Body of pancreas (tissue), 4 donors: ENCODE measurements around the gene CYP4F8.

Experiments
- POLR2A ChIP-seq, 3 donors: fragments of 450-650 bp; IDR thresholded peaks; one replicate each; pipeline ENCODE4 v1.6.1; 2016; ENCODE audit warnings: antibody characterized with exemption in 3 of 3, mild to moderate bottlenecking in 2 of 3
- TF ChIP-seq, protein P1 (sequence below), 7 experiments: fragments of 450-650 bp in 4 of 7; fragments of 200-600 bp in 3 of 7; sonication (generic) in 3 of 7; IDR thresholded peaks; one replicate each; pipeline ENCODE4 v1.5.1; 2016 to 2019; ENCODE audit warnings: antibody characterized with exemption in 7 of 7

DNA sequence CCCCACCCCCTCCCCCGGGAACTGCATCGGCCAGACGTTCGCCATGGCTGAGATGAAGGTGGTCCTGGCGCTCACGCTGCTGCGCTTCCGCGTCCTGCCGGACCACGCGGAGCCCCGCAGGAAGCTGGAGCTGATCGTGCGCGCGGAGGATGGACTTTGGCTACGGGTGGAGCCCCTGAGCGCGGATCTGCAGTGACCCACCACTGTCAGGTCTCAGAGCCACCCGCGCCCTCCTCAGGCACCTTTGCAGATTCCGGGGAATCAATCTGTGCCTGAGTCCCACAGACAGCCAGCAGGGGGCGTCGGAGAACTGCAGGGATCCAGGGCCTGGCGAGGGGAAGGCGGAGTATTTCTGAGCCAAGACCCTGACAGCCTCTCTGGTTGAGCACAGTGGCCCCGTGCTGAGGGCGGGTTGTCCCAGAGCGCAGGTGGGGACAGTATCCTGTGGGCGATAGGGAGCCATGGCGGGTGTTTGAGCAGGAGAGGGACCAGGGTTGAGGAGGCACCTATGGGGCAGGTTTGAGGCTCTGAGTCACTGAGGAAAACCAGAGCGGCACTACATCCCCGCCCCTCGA is 30.4 kb upstream of the CYP4F8 start:
- TF ChIP-seq, protein P1, sequence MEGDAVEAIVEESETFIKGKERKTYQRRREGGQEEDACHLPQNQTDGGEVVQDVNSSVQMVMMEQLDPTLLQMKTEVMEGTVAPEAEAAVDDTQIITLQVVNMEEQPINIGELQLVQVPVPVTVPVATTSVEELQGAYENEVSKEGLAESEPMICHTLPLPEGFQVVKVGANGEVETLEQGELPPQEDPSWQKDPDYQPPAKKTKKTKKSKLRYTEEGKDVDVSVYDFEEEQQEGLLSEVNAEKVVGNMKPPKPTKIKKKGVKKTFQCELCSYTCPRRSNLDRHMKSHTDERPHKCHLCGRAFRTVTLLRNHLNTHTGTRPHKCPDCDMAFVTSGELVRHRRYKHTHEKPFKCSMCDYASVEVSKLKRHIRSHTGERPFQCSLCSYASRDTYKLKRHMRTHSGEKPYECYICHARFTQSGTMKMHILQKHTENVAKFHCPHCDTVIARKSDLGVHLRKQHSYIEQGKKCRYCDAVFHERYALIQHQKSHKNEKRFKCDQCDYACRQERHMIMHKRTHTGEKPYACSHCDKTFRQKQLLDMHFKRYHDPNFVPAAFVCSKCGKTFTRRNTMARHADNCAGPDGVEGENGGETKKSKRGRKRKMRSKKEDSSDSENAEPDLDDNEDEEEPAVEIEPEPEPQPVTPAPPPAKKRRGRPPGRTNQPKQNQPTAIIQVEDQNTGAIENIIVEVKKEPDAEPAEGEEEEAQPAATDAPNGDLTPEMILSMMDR (IDR thresholded peaks at IDR 0.05) = peak; percentile 80 to 88 (median 84)
- no peak for TF ChIP-seq POLR2A (IDR thresholded peaks at IDR 0.05)
